ENCODE measurements around the gene ECD. TPM values are rescaled to one million over a fixed set of nuclear protein-coding genes. Genes with fewer than 3 reads are reported as not detected.
"Not testable (repeated sequence)": the region's sequence is repeated elsewhere in the genome, so short reads cannot be mapped to it uniquely, and the experiment has no call there.

Gene ECD
- total RNA-seq, 1 experiment from 2014 or later: 47.4 TPM

DNA sequence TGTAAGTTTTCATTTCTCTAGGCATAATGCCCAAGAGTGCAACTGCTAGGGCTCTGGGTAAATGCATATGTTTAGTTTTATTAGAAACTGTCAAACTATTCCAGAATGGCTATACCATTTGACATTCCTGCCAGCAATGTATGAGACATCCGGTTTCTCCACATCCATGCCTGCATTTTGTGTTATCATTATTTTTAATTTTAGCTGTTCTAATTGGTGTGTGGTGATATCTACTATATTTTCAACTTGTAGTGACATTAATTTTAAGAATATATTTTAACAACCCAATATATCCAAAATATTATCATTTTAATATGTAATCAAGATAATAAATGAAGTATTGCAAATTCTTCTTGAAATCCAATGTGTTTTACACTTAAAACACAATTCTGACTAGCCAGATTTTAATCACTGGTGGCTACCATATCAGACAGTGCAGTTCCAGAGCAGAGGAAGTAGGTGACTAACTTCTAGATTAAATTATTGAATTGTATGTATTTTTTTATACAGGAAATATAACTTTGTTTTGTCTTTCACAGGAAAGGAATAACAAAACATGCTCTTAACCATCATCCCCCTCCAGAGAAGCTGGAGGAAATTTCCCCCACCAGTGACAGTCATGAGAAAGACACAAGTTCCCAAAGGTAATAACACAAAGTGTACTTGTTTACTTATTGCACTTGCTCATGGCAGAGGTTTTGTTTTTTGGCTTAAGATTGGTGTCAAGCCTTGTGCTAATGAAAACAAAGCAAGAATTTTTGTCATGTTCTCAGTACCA is 6.5 kb upstream of the ECD start:
- H3K27me3 ChIP-seq (replicated peaks): no peaks in the 10 kb centered on the region
- no peak overlapping the region for H3K27ac ChIP-seq
- no peak for DNase-seq (ENCODE audit: low read depth in 1 of 2, low spot score in 2 of 2)
- no peak overlapping the region for H3K4me3 ChIP-seq
- H3K36me3 ChIP-seq: peaks cover 16% of the 10 kb centered on the region
- no peaks in the 10 kb centered on the region for H3K4me1 ChIP-seq (replicated peaks)
- no peaks in the 10 kb centered on the region for H3K9me3 ChIP-seq (replicated peaks)

DNA sequence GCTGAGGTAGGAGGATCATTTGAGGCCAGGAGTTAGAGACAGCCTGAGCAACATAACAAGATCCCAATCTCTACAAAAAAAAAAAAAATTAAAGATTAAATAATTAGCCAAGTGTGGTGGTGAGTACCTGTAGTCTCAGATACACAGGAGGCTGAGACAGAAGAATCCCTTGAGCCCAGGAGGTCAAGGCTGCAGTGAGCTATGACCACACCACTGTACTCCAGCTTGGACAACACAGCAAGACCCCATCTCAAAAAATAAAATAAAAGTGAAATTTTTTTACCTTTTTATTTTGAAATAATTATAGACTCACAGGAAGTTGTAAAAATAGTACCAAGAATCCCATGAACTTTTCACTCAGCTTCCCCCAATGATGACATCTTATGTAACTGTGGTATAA is 5.1 kb upstream of the ECD start:
- H3K27me3 ChIP-seq (replicated peaks): no peaks in the 10 kb centered on the region
- H3K4me1 ChIP-seq (replicated peaks): no peaks in the 10 kb centered on the region
- peaks cover 14% of the 10 kb centered on the region for H3K36me3 ChIP-seq
- no peak overlapping the region for H3K27ac ChIP-seq
- H3K9me3 ChIP-seq (replicated peaks): no peaks in the 10 kb centered on the region
- no peak overlapping the region for H3K4me3 ChIP-seq
- no peak for DNase-seq (ENCODE audit: low read depth in 1 of 2, low spot score in 2 of 2)

DNA sequence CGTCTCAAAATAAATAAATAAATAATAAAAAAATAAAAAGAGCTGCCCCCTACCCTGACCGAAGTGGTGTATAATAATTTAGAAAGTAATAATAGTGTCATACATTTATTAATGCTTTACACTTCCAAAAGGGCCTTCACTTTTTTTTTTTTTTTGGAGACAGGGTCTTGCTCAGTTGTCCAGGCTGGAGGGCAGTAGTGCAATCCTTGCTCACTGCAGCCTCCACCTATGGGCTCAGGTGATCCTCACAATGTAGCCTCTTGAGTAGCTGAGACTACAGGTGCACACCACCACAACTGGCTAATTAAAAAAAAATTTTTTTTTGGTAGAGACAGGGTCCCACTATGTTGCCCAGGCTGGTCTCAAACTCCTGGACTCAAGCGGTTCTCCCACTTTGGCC is 1.5 kb upstream of the ECD start:
- no peak for DNase-seq (ENCODE audit: low read depth in 1 of 2, low spot score in 2 of 2)
- H3K9me3 ChIP-seq (replicated peaks): no peaks in the 10 kb centered on the region; the same call in 1 of the 2 replicates
- H3K27me3 ChIP-seq (replicated peaks): no peaks in the 10 kb centered on the region
- H3K36me3 ChIP-seq: peaks cover 13% of the 10 kb centered on the region
- H3K4me3 ChIP-seq: no peak overlapping the region
- peaks cover 4% of the 10 kb centered on the region; the same call in 1 of the 2 replicates for H3K4me1 ChIP-seq (replicated peaks)
- no peak overlapping the region for H3K27ac ChIP-seq

- peaks cover 20% of the 10 kb centered on the region for H3K36me3 ChIP-seq
- DNase-seq (ENCODE audit: low read depth in 1 of 2, low spot score in 2 of 2): no peak
- peak overlapping the region; percentile 83 for H3K27ac ChIP-seq
- H3K4me3 ChIP-seq: peak overlapping the region; percentile 74
- H3K27me3 ChIP-seq (replicated peaks): no peaks in the 10 kb centered on the region
- no peaks in the 10 kb centered on the region; the same call in 1 of the 2 replicates for H3K9me3 ChIP-seq (replicated peaks)
- peaks cover 4% of the 10 kb centered on the region; the same call in 1 of the 2 replicates for H3K4me1 ChIP-seq (replicated peaks)
These were observed 626 bp upstream of the ECD start for GRCh38 chr10:73168465-73168803.

DNA sequence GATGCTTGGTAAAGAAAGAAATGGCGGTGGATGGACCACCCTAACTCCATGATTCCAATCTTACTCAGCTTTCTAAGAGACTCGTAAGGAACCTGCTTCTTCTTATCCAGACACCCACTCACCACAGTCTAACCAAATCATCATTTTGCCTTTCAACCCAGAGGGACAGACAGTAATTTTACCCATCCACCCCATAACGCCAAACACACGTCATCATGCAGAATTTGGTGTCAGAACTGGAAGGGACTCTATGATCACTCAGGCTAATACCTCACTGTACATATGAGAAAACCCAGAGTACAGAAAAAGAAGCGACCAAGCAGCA is 388 bp downstream of the ECD start:
- no peaks in the 10 kb centered on the region for H3K27me3 ChIP-seq (replicated peaks)
- peaks cover 30% of the 10 kb centered on the region for H3K36me3 ChIP-seq
- no peak for DNase-seq (ENCODE audit: low read depth in 1 of 2, low spot score in 2 of 2)
- peak overlapping the region; percentile 83 for H3K27ac ChIP-seq
- no peaks in the 10 kb centered on the region; the same call in 1 of the 2 replicates for H3K9me3 ChIP-seq (replicated peaks)
- H3K4me3 ChIP-seq: peak overlapping the region; percentile 74
- peaks cover 4% of the 10 kb centered on the region; the same call in 1 of the 2 replicates for H3K4me1 ChIP-seq (replicated peaks)

DNA sequence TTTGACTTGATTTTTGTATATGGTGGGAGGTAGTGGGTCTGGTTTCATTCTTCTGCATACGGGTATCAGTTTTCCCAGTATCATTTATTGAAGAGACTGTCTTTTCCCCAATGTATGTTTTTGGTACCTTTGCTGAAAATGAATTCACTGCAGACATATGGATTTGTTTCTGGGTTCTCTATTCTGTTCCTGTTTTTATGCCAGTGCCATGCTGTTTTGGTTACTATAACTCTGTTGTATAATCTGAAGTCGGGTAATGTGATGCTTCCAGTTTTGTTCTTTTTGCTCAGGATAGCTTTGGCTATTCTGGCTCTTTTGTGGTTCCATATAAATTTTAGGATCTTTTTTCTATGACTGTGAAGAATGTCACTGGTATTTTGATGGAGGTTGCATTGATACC is 836 bp downstream of the ECD start:
- Histone ChIP-seq H3K36me3 (peaks cover 34% of the 10 kb centered on the region), H3K4me3 (peak overlapping the region; percentile 74), H3K27ac (peak overlapping the region; percentile 83), H3K4me1 (replicated peaks) (peaks cover 4% of the 10 kb centered on the region; the same call in 1 of the 2 replicates), H3K9me3 (replicated peaks) (peaks cover 3% of the 10 kb centered on the region; the same call in 1 of the 2 replicates), H3K27me3 (replicated peaks) (no peaks in the 10 kb centered on the region)
- peak in 1 of 2 experiments; percentile 2 for DNase-seq (ENCODE audit: low read depth in 1 of 2, low spot score in 2 of 2)

GRCh38 chr10:73163096-73163495 is 4.7 kb downstream of the ECD start:
- peaks cover 63% of the 10 kb centered on the region for H3K36me3 ChIP-seq
- DNase-seq (ENCODE audit: low read depth in 1 of 2, low spot score in 2 of 2): no peak

GRCh38 chr10:73161662-73162061 is 6.1 kb downstream of the ECD start:
- no peak for DNase-seq (ENCODE audit: low read depth in 1 of 2, low spot score in 2 of 2)

More at GRCh38 chr10:73163096-73163495, 4.7 kb downstream of the ECD start:
- Histone ChIP-seq H3K4me1 (replicated peaks) (peaks cover 4% of the 10 kb centered on the region; the same call in 1 of the 2 replicates), H3K27ac (no peak overlapping the region), H3K27me3 (replicated peaks) (no peaks in the 10 kb centered on the region), H3K4me3 (no peak overlapping the region), H3K9me3 (replicated peaks) (peaks cover 4% of the 10 kb centered on the region; the same call in 1 of the 2 replicates)

GRCh38 chr10:73161079-73161478 is 6.7 kb downstream of the ECD start:
- H3K9me3 ChIP-seq (replicated peaks): 0 out of 2 replicates have a peak, but pooled peaks cover 4% of the 10 kb centered on the region
- no peaks in the 10 kb centered on the region for H3K4me1 ChIP-seq (replicated peaks)
- no peak overlapping the region for H3K4me3 ChIP-seq
- H3K36me3 ChIP-seq: peaks cover 63% of the 10 kb centered on the region
- DNase-seq (ENCODE audit: low read depth in 1 of 2, low spot score in 2 of 2): no peak
- H3K27ac ChIP-seq: no peak overlapping the region
- no peaks in the 10 kb centered on the region for H3K27me3 ChIP-seq (replicated peaks)

More at GRCh38 chr10:73161662-73162061, 6.1 kb downstream of the ECD start:
- H3K4me1 ChIP-seq (replicated peaks): peaks cover under 1% of the 10 kb centered on the region; the same call in 1 of the 2 replicates
- no peak overlapping the region for H3K27ac ChIP-seq
- H3K27me3 ChIP-seq (replicated peaks): no peaks in the 10 kb centered on the region
- H3K9me3 ChIP-seq (replicated peaks): peaks cover 4% of the 10 kb centered on the region; the same call in 1 of the 2 replicates
- H3K36me3 ChIP-seq: peaks cover 57% of the 10 kb centered on the region
- H3K4me3 ChIP-seq: no peak overlapping the region

DNA sequence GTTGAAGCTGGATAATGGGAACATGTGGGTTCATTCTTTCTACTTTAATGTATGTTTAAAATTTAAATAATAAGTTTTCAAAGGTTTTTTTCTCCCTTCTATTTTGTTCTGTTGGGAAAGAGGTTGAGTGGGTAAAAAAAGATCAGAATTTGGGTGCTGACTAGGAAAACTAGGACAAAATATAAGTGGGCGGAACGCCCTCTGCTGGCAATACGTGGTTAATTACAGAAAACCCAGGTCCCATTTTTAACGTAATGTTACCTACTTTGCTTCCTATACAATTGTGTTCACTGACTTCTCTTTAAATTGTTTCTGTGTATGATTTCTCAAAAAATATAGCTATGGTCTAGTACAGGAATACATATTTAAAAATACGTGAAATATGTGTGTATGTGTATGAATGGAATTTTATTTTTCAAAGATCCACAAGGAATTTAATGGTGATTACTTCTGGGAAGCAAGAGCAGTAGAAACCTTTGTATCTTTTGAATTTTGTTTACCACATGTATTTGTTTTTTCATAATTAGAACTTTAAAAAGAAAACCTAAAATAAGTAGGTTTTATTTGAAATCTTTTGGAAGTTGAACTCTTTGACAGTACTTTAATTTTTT is 8.7 kb downstream of the ECD start:
- no peak overlapping the region for H3K4me3 ChIP-seq
- peak in 1 of 2 experiments; percentile 42 for DNase-seq (ENCODE audit: low read depth in 1 of 2, low spot score in 2 of 2)
- 0 out of 2 replicates have a peak, but pooled peaks cover 4% of the 10 kb centered on the region for H3K9me3 ChIP-seq (replicated peaks)
- H3K27me3 ChIP-seq (replicated peaks): no peaks in the 10 kb centered on the region
- peaks cover 71% of the 10 kb centered on the region for H3K36me3 ChIP-seq
- no peak overlapping the region for H3K27ac ChIP-seq
- H3K4me1 ChIP-seq (replicated peaks): no peaks in the 10 kb centered on the region

DNA sequence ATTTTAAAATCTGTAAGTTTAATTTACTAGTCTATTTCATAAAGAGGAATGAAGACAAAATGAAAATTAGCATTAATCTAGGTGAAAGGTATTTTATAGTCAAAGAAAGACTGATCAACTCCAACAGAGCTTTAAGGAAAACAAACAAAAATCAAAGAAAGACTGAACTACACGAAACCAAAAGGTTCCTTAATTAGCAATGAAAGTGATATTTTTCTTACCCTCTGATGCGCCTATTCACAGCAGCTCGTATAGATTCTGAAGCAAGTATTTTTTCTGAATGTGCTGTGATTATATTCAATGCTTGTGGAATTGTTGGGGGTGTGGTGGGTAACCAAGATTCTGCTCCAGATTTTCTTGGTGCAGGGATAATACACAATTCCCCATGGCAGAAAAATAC is 11.8 kb downstream of the ECD start:
- no peaks in the 10 kb centered on the region for H3K4me1 ChIP-seq (replicated peaks)
- no peaks in the 10 kb centered on the region for H3K27me3 ChIP-seq (replicated peaks)
- no peak overlapping the region for H3K4me3 ChIP-seq
- no peak for DNase-seq (ENCODE audit: low read depth in 1 of 2, low spot score in 2 of 2)
- H3K9me3 ChIP-seq (replicated peaks): no peaks in the 10 kb centered on the region
- H3K36me3 ChIP-seq: peaks cover 66% of the 10 kb centered on the region
- no peak overlapping the region for H3K27ac ChIP-seq

DNA sequence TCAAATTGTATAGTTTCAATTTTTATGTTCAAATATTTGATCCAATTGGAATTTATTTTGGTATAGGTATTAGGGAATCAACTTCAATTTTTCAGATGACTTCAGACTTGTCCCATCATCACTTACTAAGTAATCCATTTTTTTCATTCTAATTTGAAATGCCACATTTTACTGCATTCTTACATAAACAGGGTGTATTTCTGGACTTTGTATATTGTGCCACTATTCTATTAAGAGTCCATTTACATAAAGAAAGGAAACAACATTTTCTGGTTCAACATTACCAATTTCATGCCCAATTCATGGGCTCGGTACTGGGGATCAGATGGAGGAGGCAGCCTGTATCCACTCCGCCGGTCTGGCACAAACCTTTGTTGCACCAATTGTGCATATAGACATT is 15.8 kb downstream of the ECD start:
- Histone ChIP-seq H3K27ac (no peak overlapping the region), H3K4me3 (no peak overlapping the region), H3K4me1 (replicated peaks) (no peaks in the 10 kb centered on the region), H3K27me3 (replicated peaks) (no peaks in the 10 kb centered on the region), H3K9me3 (replicated peaks) (no peaks in the 10 kb centered on the region), H3K36me3 (peaks cover 70% of the 10 kb centered on the region)
- no peak for DNase-seq (ENCODE audit: low read depth in 1 of 2, low spot score in 2 of 2)

DNA sequence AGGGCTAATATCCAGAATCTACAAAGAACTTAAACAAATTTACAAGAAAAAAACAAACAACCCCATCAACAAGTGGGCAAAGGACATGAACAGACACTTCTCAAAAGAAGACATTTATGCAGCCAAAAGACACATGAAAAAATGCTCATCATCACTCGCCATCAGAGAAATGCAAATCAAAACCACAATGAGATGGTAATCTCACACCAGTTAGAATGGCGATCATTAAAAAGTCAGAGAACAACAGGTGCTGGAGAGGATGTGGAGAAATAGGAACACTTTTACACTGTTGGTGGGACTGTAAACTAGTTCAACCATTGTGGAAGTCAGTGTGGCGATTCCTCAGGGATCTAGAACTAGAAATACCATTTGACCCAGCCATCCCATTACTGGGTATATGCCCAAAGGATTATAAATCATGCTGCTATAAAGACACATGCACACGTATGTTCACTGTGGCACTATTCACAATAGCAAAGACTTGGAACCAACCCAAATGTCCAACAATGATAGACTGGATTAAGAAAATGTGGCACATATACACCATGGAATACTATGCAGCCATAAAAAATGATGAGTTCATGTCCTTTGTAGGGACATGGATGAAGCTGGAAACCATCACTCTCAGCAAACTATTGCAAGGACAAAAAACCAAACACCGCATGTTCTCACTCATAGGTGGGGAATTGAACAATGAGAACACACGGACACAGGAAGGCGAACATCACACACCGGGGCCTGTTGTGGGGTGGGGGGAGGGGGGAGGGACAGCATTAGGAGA is 17.0 kb downstream of the ECD start:
- not testable (repeated sequence) for H3K9me3 ChIP-seq (replicated peaks); DNase-seq (ENCODE audit: low read depth in 1 of 2, low spot score in 2 of 2); H3K4me3 ChIP-seq; H3K27me3 ChIP-seq (replicated peaks); H3K4me1 ChIP-seq (replicated peaks); H3K27ac ChIP-seq
- peaks cover 66% of the 10 kb centered on the region for H3K36me3 ChIP-seq

DNA sequence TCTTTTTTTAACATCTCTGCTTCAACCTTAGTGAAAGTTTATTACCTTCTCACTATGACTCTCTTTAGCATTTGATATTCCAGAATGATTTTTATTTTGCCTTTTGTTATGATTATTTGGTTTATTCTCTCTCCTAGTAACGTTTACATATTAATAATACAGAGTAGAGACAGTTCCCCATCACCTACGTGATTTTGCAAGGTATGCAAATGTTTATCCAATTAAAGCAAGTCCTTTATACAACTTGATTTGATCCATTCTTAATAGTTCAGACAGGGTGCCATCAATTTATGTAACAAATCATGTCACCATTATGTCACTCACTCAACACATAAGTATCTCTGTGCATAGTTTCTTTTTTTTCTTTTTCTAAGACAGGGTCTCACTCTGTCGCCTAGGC is 26.2 kb downstream of the ECD start:
- H3K27ac ChIP-seq: no peak overlapping the region

More for the DNA sequence above, 26.2 kb downstream of the ECD start:
- H3K4me1 ChIP-seq (replicated peaks): no peaks in the 10 kb centered on the region
- H3K4me3 ChIP-seq: no peak overlapping the region
- no peaks in the 10 kb centered on the region for H3K27me3 ChIP-seq (replicated peaks)
- no peaks in the 10 kb centered on the region for H3K9me3 ChIP-seq (replicated peaks)
- peaks cover 76% of the 10 kb centered on the region for H3K36me3 ChIP-seq
- no peak for DNase-seq (ENCODE audit: low read depth in 1 of 2, low spot score in 2 of 2)

Data from SJSA1 (cell line).